Endometrial microvascular endothelial cells (primary cell): Measurements from ENCODE around the gene SH3GL1. TPM values are rescaled to one million over a fixed set of nuclear protein-coding genes. Genes with fewer than 3 reads are reported as not detected.

Experiments
- in situ Hi-C: cut with HindIII; loops from 2 replicates; pipeline ENCODE4 v1.10.0; 2017; ENCODE audit warnings: low sequenced_read_pairs, low pct_unique_long_range_greater_than_20kb; ENCODE audit errors: inconsistent ontology term
- total RNA-seq: library from RNA; depleted of rRNA; stranded (reverse); fragments of >200 nt; gene quantifications from one replicate; pipeline ENCODE4 v1.2.3, GENCODE V29; 2015; ENCODE audit errors: inconsistent ontology term

Gene SH3GL1
- total RNA-seq, 1 donor from 2014 or later = 128 TPM

GRCh38 chr19:4434391-4434790 lies 34.0 kb upstream of the SH3GL1 start:
- in situ Hi-C loops = no loop called here

- in situ Hi-C loops = no loop called here
Observed at GRCh38 chr19:4432918-4433506, 32.7 kb upstream of the SH3GL1 start.

GRCh38 chr19:4431808-4432674 lies 31.7 kb upstream of the SH3GL1 start:
- in situ Hi-C loops = no loop called here

- in situ Hi-C loops = no loop called here
Observed at GRCh38 chr19:4431296-4431695, 30.9 kb upstream of the SH3GL1 start.

GRCh38 chr19:4430760-4431159 lies 30.4 kb upstream of the SH3GL1 start:
- in situ Hi-C loops = no loop called here

GRCh38 chr19:4429771-4430171 lies 29.4 kb upstream of the SH3GL1 start:
- in situ Hi-C loops = no loop called here

- in situ Hi-C loops = no loop called here
Observed at GRCh38 chr19:4429256-4429655, 28.9 kb upstream of the SH3GL1 start.

- in situ Hi-C loops = no loop called here
Observed at GRCh38 chr19:4428326-4428975, 28.1 kb upstream of the SH3GL1 start.

- in situ Hi-C loops = no loop called here
Observed at GRCh38 chr19:4425537-4425936, 25.2 kb upstream of the SH3GL1 start.

GRCh38 chr19:4423416-4424126 lies 23.2 kb upstream of the SH3GL1 start:
- in situ Hi-C loops = no loop called here

- in situ Hi-C loops = no loop called here
Observed at GRCh38 chr19:4416268-4416667, 15.9 kb upstream of the SH3GL1 start.

- in situ Hi-C loops = no loop called here
Observed at GRCh38 chr19:4415352-4415751, 15.0 kb upstream of the SH3GL1 start.

GRCh38 chr19:4414800-4415321 lies 14.5 kb upstream of the SH3GL1 start:
- in situ Hi-C loops = no loop called here

GRCh38 chr19:4414144-4414799 lies 13.9 kb upstream of the SH3GL1 start:
- in situ Hi-C loops = no loop called here

GRCh38 chr19:4413588-4413987 lies 13.2 kb upstream of the SH3GL1 start:
- in situ Hi-C loops = no loop called here

GRCh38 chr19:4409123-4409933 lies 9.0 kb upstream of the SH3GL1 start:
- in situ Hi-C loops = no loop called here

GRCh38 chr19:4406626-4407025 lies 6.3 kb upstream of the SH3GL1 start:
- in situ Hi-C loops = no loop called here

- in situ Hi-C loops = no loop called here
Observed at GRCh38 chr19:4405977-4406376, 5.6 kb upstream of the SH3GL1 start.
